NCI-H524 treated with DMSO at 0.1 percent for 48 hours (cell line): ENCODE measurements around the gene SIRT6.
"Not testable (repeated sequence)": the region's sequence is repeated elsewhere in the genome, so short reads cannot be mapped to it uniquely, and the experiment has no call there.

Source experiments
- DNase-seq: peaks from one replicate; lab custom pipeline; 2025; lab: John Stamatoyannopoulos, UW

SIRT6 gene

DNA sequence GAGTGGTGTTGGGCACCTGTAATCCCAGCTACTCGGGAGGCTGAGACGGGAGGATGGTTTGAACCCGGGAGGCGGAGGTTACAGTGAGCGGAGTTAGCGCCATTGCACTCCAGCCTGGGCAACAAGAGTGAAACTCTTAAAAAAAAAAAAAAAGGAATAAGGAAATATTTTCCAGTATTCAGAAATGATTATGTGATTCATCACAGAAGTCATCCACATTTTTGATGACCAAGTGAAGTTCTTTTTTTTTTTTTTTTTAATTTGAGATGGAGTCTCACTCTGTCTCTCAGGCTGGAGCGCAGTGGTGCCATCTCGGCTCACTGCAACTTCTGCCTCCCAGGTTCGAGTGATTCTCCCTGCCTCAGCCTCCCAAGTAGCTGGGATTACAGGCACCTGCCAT lies 47.0 kb downstream of the SIRT6 start:
- not testable (repeated sequence) for DNase-seq

DNA sequence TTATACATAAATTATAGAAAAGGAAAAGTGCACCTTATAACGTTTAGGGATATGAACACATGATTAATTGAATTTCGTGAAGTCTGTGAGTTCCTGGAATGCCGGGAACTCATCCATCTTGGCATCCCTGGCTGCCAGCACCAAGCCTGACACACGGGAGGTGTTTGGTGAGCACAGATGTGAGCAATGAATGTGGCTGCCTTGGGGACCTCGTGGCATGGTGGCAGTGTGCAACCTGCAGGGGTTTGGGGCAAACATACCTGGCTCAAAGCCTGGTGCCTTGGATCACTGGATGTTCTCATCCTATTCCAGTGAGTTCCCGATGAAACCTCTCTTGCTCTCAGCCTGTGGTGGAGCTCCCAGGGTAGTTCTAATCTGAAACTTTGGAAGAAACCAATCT lies 48.0 kb downstream of the SIRT6 start:
- no peak for DNase-seq

DNA sequence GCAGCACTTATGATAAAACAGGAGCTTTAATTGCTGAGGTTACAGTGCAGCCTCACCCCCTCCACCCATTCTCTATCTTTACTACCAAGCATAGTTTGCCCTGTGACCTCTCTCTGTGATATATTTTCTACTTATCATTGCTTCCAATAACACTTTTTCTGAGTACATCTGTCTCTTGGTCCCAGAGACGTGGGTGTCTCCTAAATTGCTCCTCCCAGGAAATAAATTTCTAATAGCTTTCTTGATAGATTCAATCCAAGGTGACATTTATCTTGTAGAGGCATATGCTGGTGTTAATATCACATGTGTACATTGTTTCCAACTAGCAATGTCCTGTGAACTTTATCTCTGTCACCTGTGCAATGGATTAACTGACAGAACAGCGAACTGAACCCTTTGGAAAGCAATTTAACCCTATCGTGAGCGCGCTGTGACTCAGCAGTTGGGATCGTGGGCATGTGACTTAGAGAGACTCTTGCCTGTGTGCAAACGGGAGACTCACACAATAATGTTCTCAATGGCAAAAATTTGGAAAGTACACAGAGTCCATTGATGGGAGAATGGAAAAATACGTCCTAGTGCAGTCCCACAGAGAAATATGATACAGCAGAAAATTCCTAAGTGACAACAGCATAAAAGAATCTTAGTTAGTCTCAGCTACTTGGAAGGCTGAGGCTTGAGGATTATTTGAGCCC lies 51.5 kb downstream of the SIRT6 start:
- DNase-seq = no peak

DNA sequence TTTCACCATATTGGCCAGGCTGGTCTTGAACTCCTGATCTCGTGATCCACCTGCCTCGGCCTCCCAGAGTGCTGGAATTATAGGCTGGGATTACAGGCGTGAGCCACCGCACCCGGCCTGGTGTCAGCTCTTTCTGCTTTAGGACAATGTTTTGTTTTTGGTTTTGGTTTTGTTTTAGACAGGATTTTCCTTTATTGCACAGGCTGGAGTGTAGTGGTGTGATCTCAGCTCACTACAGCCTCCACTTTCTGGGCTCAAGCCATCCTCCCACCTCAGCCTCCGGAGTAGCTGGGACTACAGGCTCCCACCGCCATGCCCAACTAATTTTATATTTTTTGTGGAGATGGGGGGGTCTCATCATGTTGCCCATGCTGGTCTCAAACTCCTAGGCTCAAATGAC lies 53.3 kb downstream of the SIRT6 start:
- not testable (repeated sequence) for DNase-seq

DNA sequence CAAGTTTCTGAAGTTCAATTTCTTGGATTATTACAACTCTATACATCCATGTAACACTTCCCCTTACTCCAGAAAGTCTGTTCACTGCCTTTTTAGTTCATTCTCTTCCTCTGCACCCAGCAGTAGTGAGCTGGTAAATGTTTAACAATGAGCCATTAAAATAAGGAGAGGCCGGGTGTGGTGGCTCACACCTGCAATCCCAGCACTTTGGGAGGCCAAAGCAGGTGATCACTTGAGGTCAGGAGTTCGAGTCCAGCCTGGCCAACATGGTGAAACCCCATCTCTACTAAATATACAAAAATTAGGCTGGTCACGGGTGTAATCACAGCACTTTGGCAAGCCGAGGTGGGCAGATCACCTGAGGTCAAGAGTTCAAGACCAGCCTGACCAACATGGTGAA lies 55.0 kb downstream of the SIRT6 start:
- DNase-seq = not testable (repeated sequence)

DNA sequence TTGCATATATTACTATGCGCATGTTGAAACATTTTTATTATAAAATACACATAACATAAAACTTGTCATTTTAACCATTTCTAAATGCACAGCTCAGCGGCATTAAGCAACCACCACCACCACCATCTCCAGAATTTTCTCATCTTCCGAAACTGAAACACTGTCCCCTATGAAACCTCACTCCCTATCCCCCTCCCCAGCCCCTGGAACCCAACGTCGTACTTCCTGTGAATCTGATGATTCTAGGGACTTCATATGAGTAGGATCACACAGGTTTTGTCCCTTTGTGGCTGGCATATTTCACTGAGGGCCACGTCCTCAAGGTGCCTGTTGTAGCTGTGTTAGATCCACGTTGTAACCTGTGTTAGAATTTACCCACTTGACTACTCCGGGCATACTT lies 57.7 kb downstream of the SIRT6 start:
- DNase-seq = no peak
